H1 (cell line): Measurements from ENCODE around the gene WDR75. TPM values are rescaled to one million over a fixed set of nuclear protein-coding genes. Genes with fewer than 3 reads are reported as not detected.

Experiments used
- CTCF ChIA-PET: fragments of 300-600 bp; sonication (Branson Sonifier 250); formaldehyde crosslinking; loops from one replicate; lab custom pipeline; 2021; ENCODE audit not compliant: partially characterized antibody; lab: Charles Lee
- POLR2A ChIA-PET: fragments of 300-600 bp; sonication (Branson Sonifier 250); formaldehyde crosslinking; loops from one replicate; lab custom pipeline; 2021; ENCODE audit warnings: inconsistent platforms; ENCODE audit not compliant: partially characterized antibody; lab: Charles Lee
- DNase-seq, 2 experiments: peaks; one replicate each; pipeline versions ENCODE4 v3.0.0 to v3.0.0-alpha.2; 2010 to 2022; ENCODE audit warnings: low spot score in 2 of 2, low read depth in 1 of 2, mixed read lengths in 1 of 2
- FAIRE-seq: peaks from 2 replicates; lab custom pipeline; 2011; peaks lifted over from hg19 to GRCh38; lab: Jason Lieb, UNC
- H2AFZ ChIP-seq: 2 replicates; pipeline ENCODE4 v1.8.1; 2012; ENCODE audit warnings: low read length, inconsistent platforms
- H2AK5ac ChIP-seq: 2 replicates; pipeline ENCODE4 v1.6.1; 2013; ENCODE audit warnings: low read depth, low read length
- H2BK120ac ChIP-seq: replicated peaks from 2 replicates; pipeline ENCODE3; 2013; ENCODE audit warnings: low read depth, low read length, inconsistent platforms
- H2BK12ac ChIP-seq: 2 replicates; pipeline ENCODE4 v1.6.1; 2013; ENCODE audit warnings: low read depth, low read length
- H2BK15ac ChIP-seq: 2 replicates; pipeline ENCODE4 v1.6.1; 2013; ENCODE audit warnings: low read length
- H2BK20ac ChIP-seq: 2 replicates; pipeline ENCODE4 v1.6.1; 2013; ENCODE audit warnings: low read length
- H2BK5ac ChIP-seq: 2 replicates; pipeline ENCODE4 v1.6.1; 2013; ENCODE audit warnings: low read depth, low read length
- H3K14ac ChIP-seq: 2 replicates; pipeline ENCODE4 v1.6.1; 2013; ENCODE audit warnings: inconsistent platforms; ENCODE audit not compliant: insufficient read length
- H3K18ac ChIP-seq: 2 replicates; pipeline ENCODE4 v1.6.1; 2013; ENCODE audit warnings: low read length; ENCODE audit errors: extremely low read depth
- H3K23ac ChIP-seq: 2 replicates; pipeline ENCODE4 v1.6.1; 2013; ENCODE audit warnings: inconsistent platforms; ENCODE audit not compliant: insufficient read length
- H3K23me2 ChIP-seq: 2 replicates; pipeline ENCODE4 v1.6.1; 2013; ENCODE audit warnings: low read depth, low read length
- H3K27ac ChIP-seq: 2 replicates; pipeline ENCODE4 v1.6.1; 2011; ENCODE audit warnings: low read depth, low read length, inconsistent platforms
- H3K27me3 ChIP-seq, 4 experiments: replicated peaks in 1 of 4; 1 replicate in 1 of 4; 2 replicates in 3 of 4; pipeline versions ENCODE4 v1.6.1 to v1.8.1; 2011 to 2013; ENCODE audit warnings: low read length in 3 of 4, mild to moderate bottlenecking in 3 of 4, inconsistent platforms in 2 of 4, mixed read lengths in 2 of 4, moderate library complexity in 1 of 4; ENCODE audit not compliant: control insufficient read depth in 3 of 4, insufficient read depth in 3 of 4; ENCODE audit errors: extremely low read depth in 1 of 4
- H3K36me3 ChIP-seq, 4 experiments: 2 replicates each; pipeline versions ENCODE4 v1.6.1 to v1.8.1; 2011 to 2013; ENCODE audit warnings: mild to moderate bottlenecking in 4 of 4, low read length in 3 of 4, moderate library complexity in 2 of 4, control low read depth in 1 of 4, inconsistent platforms in 1 of 4; ENCODE audit not compliant: insufficient read depth in 4 of 4, control insufficient read depth in 2 of 4
- H3K4ac ChIP-seq: replicated peaks from 2 replicates; pipeline ENCODE3; 2013; ENCODE audit warnings: low read length, low read depth, mixed read lengths, inconsistent platforms; ENCODE audit not compliant: insufficient read length
- H3K4me1 ChIP-seq, 4 experiments: replicated peaks in 1 of 4; 1 replicate in 1 of 4; 2 replicates in 3 of 4; pipeline versions ENCODE4 v1.6.1 to v1.8.1; 2011 to 2013; ENCODE audit warnings: low read length in 3 of 4, inconsistent platforms in 2 of 4, mixed read lengths in 1 of 4; ENCODE audit not compliant: insufficient read depth in 4 of 4, control insufficient read depth in 3 of 4
- H3K4me2 ChIP-seq, 2 experiments: 2 replicates each; pipeline versions ENCODE4 v1.6.1 to v1.8.1; 2011 to 2013; ENCODE audit warnings: low read depth in 2 of 2, low read length in 2 of 2, control low read depth in 1 of 2, inconsistent platforms in 1 of 2, mild to moderate bottlenecking in 1 of 2; ENCODE audit not compliant: insufficient read depth in 1 of 2
- H3K4me3 ChIP-seq, 4 experiments: fragments of 200-600, 300-600 bp in 1 of 4; sonication (generic), shearing (Covaris generic), sonication (Bioruptor Twin) in 1 of 4; 2 replicates each; pipeline versions ENCODE4 v1.5.1 to v1.8.1; 2011 to 2016; ENCODE audit warnings: low read length in 4 of 4, low read depth in 3 of 4, control low read depth in 2 of 4, inconsistent platforms in 2 of 4, mild to moderate bottlenecking in 2 of 4, mixed read lengths in 1 of 4, moderate library complexity in 1 of 4; ENCODE audit not compliant: insufficient read depth in 2 of 4; ENCODE audit errors: extremely low read depth in 1 of 4
- H3K56ac ChIP-seq: replicated peaks from 2 replicates; pipeline ENCODE3; 2013; ENCODE audit warnings: low read depth, mild to moderate bottlenecking, mixed read lengths, low read length, inconsistent platforms; ENCODE audit not compliant: insufficient read length
- H3K79me1 ChIP-seq: 2 replicates; pipeline ENCODE4 v1.6.1; 2013; ENCODE audit warnings: low read depth, low read length, control low read depth
- H3K79me2 ChIP-seq, 2 experiments: 2 replicates each; pipeline versions ENCODE4 v1.6.1 to v1.8.1; 2012 to 2013; ENCODE audit warnings: low read length in 2 of 2, mild to moderate bottlenecking in 2 of 2, inconsistent platforms in 1 of 2; ENCODE audit not compliant: insufficient read depth in 2 of 2, control insufficient read depth in 1 of 2
- H3K9ac ChIP-seq, 4 experiments: replicated peaks in 1 of 4; 1 replicate in 1 of 4; 2 replicates in 3 of 4; pipeline versions ENCODE4 v1.6.1 to v1.8.1; 2011 to 2013; ENCODE audit warnings: low read depth in 3 of 4, low read length in 3 of 4, control low read depth in 2 of 4, mild to moderate bottlenecking in 2 of 4, moderate library complexity in 2 of 4, inconsistent platforms in 1 of 4; ENCODE audit errors: extremely low read depth in 1 of 4
- H3K9me3 ChIP-seq, 2 experiments: 2 replicates each; pipeline versions ENCODE4 v1.6.1 to v1.8.1; 2012 to 2013; ENCODE audit warnings: mild to moderate bottlenecking in 2 of 2, moderate library complexity in 2 of 2, control low read depth in 1 of 2, inconsistent platforms in 1 of 2, low read depth in 1 of 2, low read length in 1 of 2, mixed read lengths in 1 of 2; ENCODE audit not compliant: insufficient read depth in 2 of 2
- H4K20me1 ChIP-seq, 2 experiments: replicated peaks in 1 of 2; 2 replicates each; pipeline versions ENCODE3 to v1.8.1; 2011 to 2013; ENCODE audit warnings: inconsistent platforms in 2 of 2, low read length in 2 of 2, mild to moderate bottlenecking in 1 of 2; ENCODE audit not compliant: insufficient read depth in 2 of 2, control insufficient read depth in 1 of 2
- H4K5ac ChIP-seq: 2 replicates; pipeline ENCODE4 v1.6.1; 2013; ENCODE audit warnings: low read length, low read depth, mixed read lengths, inconsistent platforms; ENCODE audit not compliant: insufficient read length
- H4K8ac ChIP-seq: 2 replicates; pipeline ENCODE4 v1.8.0; 2013; ENCODE audit warnings: mild to moderate bottlenecking, moderate library complexity, low read length, inconsistent platforms; ENCODE audit not compliant: insufficient read depth; ENCODE audit errors: extremely low read depth
- H4K91ac ChIP-seq: replicated peaks from 2 replicates; pipeline ENCODE3; 2013; ENCODE audit warnings: low read length, mixed read lengths, inconsistent platforms; ENCODE audit not compliant: insufficient read length
- BCL11A ChIP-seq, 2 experiments: IDR thresholded peaks; one replicate each; pipeline ENCODE4 v1.6.1; 2011; ENCODE audit warnings: low read depth in 2 of 2, low read length in 2 of 2, mild to moderate bottlenecking in 2 of 2
- CTBP2 ChIP-seq: IDR thresholded peaks from 2 replicates; pipeline ENCODE4 v1.7.0; 2011; ENCODE audit warnings: borderline replicate concordance, mild to moderate bottlenecking, moderate library complexity, mixed read lengths, low read length; ENCODE audit not compliant: insufficient read depth, insufficient read length
- polyA plus RNA-seq, 7 experiments: library from polyadenylated mRNA; depleted of rRNA in 3 of 7; stranded (reverse) in 5 of 7; unstranded in 2 of 7; fragments of >200 nt in 5 of 7; fragments of 200-250 nt in 2 of 7; gene quantifications; 1 replicate in 5 of 7; 2 replicates in 1 of 7; 4 replicates in 1 of 7; pipeline versions ENCODE4 v1.2.1 to v1.2.3, GENCODE V29; 2011 to 2013; ENCODE audit warnings: missing spikeins in 2 of 7, mixed read lengths in 2 of 7
- total RNA-seq: library from RNA; stranded (reverse); fragmentation: NEBNext Ultra II Directional; extraction: Animal tissue kit (Norgen Biotek cat#: 25700); gene quantifications from 2 replicates; pipeline ENCODE4 v1.2.1, GENCODE V29; 2021

Gene WDR75
- total and polyA plus RNA-seq, 2 of the 8 experiments (the other 6 are each of a cell fraction or from before 2014, with no cell fraction given), result 26.9 to 77.1 TPM

DNA sequence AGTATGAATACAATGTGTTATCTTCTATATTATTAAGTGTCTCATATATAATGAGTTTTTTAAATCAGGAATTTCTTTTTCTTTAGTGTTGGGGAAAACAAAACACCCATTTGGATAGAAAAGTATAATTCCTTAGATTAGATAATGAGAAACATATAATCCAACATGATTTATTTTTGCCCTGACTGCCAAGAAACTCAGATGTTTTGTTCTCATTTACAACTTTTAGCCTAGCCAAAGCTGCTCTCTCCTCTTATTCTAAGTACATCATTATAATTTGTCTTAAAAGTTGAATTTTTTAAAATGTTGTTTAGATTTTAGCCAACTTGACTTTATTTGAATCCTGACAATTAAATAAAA lies 70.7 kb downstream of the WDR75 start:
- CTCF ChIA-PET, result no interaction called here
- H4K91ac ChIP-seq, result no peak overlapping the region
- no peak overlapping the region for H2BK120ac ChIP-seq
- H3K79me2 ChIP-seq, result no peaks in the 10 kb centered on the region
- no peaks in the 10 kb centered on the region for H3K4me1 ChIP-seq
- H2AFZ ChIP-seq, result no peak overlapping the region
- H3K27me3 ChIP-seq, result no peaks in the 10 kb centered on the region
- no peak overlapping the region for H3K18ac ChIP-seq
- H4K20me1 ChIP-seq, result no peaks in the 10 kb centered on the region
- H2BK5ac ChIP-seq, result no peak overlapping the region
- no peak overlapping the region for H2BK20ac ChIP-seq
- no peaks in the 10 kb centered on the region for H3K79me1 ChIP-seq
- no peak overlapping the region for H4K8ac ChIP-seq
- H3K9ac ChIP-seq, result no peak overlapping the region
- no peak overlapping the region for H3K4me2 ChIP-seq
- H3K4me3 ChIP-seq, result no peak overlapping the region
- DNase-seq, result no peak
- no peaks in the 10 kb centered on the region; a peak in 1 of 4 replicates for H3K9me3 ChIP-seq
- no peak overlapping the region for H4K5ac ChIP-seq
- FAIRE-seq, result no peak
- H3K56ac ChIP-seq, result no peak overlapping the region
- no peak overlapping the region for H3K4ac ChIP-seq
- H3K14ac ChIP-seq, result no peak overlapping the region
- no peak overlapping the region for H2AK5ac ChIP-seq
- POLR2A ChIA-PET, result no interaction called here
- no peaks in the 10 kb centered on the region for H3K36me3 ChIP-seq
- H3K23me2 ChIP-seq, result no peaks in the 10 kb centered on the region
- H2BK15ac ChIP-seq, result no peak overlapping the region
- H3K23ac ChIP-seq, result no peak overlapping the region
- H3K27ac ChIP-seq, result no peak overlapping the region
- no peak overlapping the region for H2BK12ac ChIP-seq
- TF ChIP-seq CTBP2, result no peak
- TF ChIP-seq BCL11A (IDR thresholded peaks at IDR 0.05; ENCODE audit: low read depth in 2 of 2, low read length in 2 of 2), result no peak
